Activated naive CD4-positive, alpha-beta T cell treated with Interleukin-2 at 50 U/mL for 16 hours (primary cell): ENCODE measurements around the gene ACY1.

Experiments used
- DNase-seq: peaks from one replicate; pipeline ENCODE4 v3.0.0-alpha.2; 2020

Gene ACY1

DNA sequence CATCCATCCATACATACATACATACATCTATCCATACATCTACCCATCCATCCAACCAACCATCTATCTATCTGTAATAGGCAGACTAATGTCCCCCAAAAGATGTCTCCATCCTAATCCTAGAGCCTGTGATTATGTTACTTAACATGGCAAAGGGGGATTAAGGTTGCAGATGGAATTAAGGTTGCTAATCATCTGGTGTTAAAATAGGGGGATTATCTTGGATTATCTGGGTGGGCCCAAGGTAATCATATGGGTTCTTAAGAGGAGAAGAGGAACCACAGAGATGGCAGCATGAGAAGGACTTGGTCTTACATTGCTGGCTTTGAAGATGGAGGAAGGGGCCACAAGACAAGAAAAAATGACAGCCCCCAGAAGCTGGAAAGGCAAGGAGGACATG lies 27.1 kb downstream of the ACY1 start:
- no peak for DNase-seq

- DNase-seq: no peak
Measured at GRCh38 chr3:52012699-52013098, 29.4 kb downstream of the ACY1 start.

GRCh38 chr3:52013802-52014598 lies 30.7 kb downstream of the ACY1 start:
- DNase-seq: no peak

- DNase-seq: no peak
Measured at GRCh38 chr3:52014613-52015012, 31.3 kb downstream of the ACY1 start.

GRCh38 chr3:52015438-52016228 lies 32.3 kb downstream of the ACY1 start:
- no peak for DNase-seq

DNA sequence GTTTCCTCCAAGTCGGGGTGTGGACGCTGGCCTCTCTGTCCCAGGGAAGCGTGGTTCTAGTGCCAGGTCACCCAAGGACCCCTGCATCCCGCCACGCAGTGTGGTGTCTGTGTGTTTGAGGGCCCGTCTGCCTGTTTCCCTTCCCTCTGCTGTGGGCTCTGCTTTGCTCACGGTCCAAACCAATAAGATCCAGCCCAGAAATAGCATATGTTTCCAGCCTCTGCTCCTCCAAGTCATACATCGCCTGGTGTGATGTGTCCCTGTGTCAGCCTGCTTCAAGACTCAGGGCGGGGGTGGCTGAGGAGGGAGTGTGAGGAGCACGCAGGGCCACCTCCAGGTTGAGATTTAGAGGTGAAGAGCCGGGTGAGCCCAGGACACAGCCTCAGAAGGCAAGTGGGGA lies 34.3 kb downstream of the ACY1 start:
- DNase-seq: no peak

- no peak for DNase-seq
Measured at GRCh38 chr3:52018319-52019000, 35.1 kb downstream of the ACY1 start.

- no peak for DNase-seq
Measured at GRCh38 chr3:52019352-52020080, 36.2 kb downstream of the ACY1 start.

DNA sequence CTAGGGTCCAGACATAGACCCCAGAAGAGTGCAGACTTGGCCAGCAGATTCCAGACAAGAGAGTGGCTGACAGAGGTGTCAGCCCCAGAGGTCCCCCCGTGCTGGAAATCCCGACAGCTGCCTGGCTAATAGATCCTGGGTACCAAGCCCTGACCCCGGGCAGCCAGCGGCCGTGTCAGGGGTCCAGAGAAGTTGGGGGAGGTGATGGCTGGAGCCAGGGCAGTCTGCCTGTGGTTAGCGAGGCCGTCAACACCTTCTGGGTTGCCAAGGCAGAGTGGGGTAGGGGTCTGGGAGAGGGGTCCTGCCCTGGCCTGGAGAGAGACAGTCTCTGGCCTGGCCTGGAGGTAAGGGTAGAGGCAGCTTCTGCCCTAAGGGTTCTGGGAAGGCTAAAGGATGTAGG lies 37.5 kb downstream of the ACY1 start:
- no peak for DNase-seq

DNA sequence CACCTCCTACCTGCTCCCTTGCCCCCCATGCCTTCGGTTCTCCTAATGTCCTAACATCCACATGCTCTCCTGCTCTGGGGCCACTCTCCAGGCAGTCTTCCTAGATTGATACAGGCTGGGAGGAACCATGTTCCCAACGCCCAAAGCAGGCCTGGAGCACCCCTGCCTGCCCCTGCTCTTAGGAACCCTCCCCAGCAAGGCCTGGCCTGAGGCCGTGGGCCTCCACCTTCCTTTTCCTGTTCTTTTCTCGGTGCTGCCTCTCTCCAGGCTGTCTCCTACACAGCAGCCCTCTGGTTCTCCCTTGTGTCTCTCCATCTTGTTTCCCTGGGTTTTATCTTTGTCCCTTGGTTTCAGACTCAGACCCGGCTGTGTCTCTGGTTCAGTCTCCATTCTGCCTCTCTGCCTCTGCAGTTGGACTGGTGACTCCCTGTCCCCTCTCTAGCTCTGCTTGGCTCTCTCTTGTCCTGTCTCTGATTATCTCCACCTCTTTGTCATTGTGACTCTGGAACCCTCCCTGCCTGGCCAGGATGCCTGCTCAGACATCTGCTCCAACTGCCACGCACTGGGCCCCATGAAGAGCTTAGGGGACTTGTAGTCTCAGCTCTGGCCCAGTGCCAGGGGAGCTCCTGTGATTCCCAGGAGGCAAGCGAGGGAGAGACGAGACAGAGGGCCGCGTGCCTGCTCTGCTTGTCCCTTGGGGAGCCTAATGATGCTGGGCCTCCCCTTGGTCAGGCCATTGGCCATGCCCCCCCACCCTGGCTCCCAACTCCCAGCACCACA lies 38.3 kb downstream of the ACY1 start:
- no peak for DNase-seq

DNA sequence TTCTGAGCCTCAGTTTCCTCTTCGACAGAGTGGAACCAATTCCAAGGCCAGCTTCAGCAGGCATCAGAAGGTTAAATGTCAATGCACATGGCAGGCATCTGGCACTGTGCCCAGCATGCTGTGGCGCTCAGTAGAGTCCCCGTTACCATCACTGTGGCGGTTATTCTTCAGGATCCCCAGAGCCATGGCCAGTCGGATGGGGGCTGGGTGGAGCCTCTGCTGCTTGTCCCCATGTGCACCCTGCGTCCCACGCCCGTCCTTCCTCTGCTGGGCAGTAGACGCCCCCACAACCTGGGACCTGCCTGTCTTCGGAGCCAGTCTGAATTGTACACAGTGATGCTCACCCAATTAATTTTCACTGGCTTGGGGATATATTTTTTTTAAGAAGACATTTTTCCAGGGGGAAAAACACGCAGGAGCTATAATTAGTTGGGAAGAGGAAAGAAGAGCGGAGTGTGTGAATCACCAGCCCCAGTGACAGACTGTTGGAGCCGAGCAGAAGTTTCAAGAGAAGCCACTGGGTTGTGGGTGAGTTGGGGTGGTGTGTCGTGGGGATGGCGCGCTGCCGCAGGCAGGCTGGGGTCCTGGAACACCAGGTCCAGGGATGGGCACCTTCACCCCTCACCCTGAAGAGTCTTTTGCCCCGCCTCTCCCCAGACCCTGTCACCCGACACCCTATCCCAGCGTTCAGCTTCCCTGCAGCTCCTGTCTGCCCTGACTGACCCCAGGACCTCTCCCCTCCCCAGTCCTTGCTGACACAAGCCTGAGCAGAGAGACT lies 39.2 kb downstream of the ACY1 start:
- DNase-seq: no peak

- no peak for DNase-seq
Measured at GRCh38 chr3:52023101-52023770, 39.9 kb downstream of the ACY1 start.

- DNase-seq: no peak
Measured at GRCh38 chr3:52023860-52024764, 40.8 kb downstream of the ACY1 start.

DNA sequence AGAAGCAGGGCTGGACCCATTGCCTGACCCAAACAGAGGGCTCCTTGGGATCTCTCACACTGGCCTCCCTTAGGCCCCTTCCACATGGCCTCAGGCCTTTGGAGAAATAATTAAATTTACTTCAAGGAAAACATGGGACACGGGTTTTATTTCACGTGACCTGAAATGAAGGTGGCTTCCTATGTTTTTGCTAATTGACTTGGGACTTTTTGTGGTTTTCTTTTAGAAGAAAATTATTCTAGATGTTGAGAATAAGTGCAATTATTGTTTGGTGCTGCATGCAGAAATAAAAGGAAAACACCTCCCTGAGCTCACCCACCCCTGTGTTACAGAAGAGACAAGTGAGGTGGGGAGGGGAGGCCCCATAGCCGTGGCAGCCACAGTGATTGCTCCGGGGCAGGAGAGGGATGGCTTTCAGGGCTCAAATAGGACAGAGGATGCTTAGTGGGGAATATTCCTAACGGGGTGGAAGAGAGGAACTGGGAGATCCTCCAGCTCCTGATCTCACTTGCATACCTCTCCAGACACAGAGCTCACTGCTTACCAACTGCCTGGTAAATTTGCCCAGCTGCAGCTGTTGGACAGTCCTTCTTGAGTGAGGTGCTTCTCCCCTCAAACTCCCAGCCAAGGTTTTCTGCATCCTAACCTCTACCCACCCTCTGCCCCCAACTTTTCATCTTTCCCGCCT lies 41.6 kb downstream of the ACY1 start:
- DNase-seq: no peak

- DNase-seq: no peak
Measured at GRCh38 chr3:52025453-52025852, 42.1 kb downstream of the ACY1 start.

GRCh38 chr3:52026041-52026440 lies 42.7 kb downstream of the ACY1 start:
- DNase-seq: no peak

DNA sequence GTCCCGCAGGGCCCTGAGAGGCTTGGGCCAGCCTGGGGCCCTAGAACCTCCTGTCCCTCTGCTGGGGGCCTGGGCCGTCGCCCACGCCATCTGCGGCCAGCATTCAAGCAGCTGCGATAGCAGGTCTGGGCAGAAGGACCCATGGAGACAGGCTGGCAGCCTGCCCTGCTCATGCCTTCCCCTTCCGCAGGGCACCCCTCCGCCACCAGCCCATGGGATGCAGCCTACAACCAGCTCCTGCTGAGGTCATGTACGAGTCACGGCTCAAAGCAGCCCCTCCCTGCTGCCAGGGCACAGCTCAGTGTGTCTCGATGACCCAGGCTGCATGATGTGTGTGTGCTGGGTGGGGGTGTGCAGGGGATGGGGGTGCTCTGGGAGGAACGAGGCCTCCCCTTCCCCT lies 45.2 kb downstream of the ACY1 start:
- no peak for DNase-seq

DNA sequence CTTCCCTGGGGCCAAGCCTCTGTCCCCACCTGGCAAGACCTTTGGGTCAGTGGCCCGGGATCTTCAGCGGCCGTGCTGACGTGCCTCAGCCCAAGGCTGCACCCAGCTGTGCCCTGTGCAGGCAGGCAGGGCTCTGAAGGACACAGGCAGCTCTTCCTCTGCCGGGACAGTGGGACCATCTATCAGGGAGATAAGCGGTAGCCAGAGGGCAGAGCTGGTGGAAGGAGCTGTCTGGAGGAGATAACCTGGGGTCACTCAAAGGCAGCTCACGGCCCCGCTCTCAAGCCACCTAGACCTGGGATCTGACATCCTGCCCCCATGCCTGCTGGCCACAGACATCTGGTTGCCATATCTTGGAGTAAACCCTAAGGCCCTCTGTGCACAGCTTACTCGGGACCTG lies 45.7 kb downstream of the ACY1 start:
- DNase-seq: no peak

DNA sequence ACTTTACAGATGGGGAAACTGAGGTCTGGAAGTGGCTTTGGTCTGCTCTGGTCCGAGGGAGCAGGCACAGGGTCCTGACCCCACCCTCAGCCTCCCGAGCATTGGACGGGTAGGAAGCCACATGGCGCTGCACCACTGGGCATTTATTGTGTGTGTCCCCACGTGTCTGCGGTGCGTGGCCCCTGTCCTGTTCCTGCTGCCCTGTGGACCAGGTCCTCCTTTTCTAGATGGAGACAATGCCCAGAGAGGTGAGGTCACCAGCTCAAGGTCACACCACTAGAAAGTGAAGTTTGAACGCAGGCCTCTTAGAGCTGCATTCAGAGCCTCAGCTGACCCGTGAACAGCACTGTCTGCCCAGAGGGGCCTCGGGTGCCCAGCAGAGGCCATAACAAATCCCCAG lies 46.2 kb downstream of the ACY1 start:
- DNase-seq: no peak
